Stimulated activated CD4-positive, alpha-beta T cell treated with anti-CD3 and anti-CD28 coated beads, Interleukin-2, amount 100 ng/mL, for 48 hours (primary cell): Measurements from ENCODE around the gene RTN4R.

Experiments
- DNase-seq, 2 donors: peaks; one replicate each; pipeline ENCODE4 v3.0.0-alpha.2; 2020

The RTN4R gene

DNA sequence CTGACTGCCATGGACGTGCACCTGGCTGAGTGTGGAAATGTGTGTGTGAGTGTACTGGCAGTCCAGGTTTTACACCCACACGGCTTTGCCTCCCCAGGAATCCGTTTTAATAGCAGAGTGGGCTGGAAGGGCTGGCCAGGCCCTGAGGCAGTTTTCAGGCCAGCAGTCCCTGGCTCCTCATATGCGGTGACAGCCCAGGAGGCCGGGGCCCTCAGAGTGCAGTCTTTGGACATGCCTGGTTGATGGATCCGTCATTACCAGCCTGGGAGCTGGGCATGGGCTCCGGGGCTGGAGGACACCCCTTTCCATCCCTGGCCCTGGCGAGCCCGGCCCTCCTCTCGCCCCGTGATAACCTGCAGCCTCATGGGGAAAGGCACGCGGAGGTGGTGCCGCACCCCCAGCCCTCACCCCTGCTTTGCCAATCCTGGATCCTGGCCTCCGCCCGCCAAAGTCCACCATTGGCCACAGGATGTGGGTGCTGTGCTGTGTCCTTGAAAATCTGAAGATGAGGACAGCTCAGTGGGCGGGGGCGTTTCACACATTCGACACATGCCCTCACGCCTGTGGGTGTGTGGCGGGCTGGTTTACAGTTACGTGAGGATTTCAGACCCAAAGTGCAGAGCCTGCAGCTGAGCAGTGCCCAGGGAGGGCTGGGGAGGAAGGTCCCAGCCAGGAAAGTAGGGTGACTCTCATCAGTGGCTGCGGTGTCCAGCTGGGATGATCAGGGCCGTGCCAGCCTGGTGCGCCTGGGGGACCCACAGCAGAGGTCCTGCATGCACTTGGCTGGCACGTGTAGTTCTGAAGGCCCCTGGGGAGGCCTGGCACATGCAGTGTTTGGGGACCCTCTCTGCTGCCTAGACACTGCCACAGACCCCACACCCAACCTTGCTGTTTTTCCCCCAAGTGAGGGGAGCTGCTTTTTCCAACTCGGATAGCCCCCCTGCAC is 55.1 kb downstream of the RTN4R start:
- no peak for DNase-seq

DNA sequence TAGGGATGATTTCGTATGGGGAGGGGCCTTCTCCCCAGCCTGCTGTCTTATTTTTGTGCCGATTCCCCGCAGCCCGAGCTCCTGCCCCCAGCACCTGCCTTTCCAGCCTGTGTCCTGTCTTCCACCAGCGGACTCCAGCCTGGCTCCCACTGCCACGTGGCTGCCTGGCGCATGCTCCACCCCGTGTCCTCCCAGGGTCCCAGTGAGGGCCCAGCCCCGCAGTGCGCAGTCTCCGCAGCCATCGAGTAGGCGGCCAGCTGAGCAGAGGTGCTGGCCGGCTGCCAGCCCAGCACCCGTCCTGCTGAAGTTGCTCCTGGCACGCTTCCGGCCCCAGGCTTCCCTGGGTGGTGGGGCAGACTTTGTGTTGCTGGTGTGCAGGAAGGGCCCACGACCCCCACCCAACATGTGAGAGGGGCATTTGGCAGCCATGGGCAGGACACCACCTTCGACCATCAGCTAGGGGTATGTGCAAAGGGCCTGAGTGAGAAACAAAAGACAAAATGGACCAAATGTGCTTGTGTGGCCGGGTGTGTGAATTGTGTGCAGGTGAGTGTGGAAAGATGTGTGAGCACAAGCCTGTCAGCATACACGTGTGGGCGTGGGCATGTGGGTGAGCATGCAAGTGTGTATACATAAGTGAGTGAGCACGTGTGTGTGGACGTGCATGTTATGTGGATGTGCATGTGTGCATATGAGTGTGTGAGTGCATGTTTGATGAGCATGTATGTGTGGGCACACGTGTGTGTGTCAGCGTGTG is 55.9 kb downstream of the RTN4R start:
- no peak for DNase-seq

- no peak for DNase-seq
Measured at GRCh38 chr22:20211409-20211996, 56.6 kb downstream of the RTN4R start.

GRCh38 chr22:20210473-20211059 is 57.6 kb downstream of the RTN4R start:
- no peak for DNase-seq

- no peak for DNase-seq
Measured at GRCh38 chr22:20209761-20210250, 58.3 kb downstream of the RTN4R start.

- no peak for DNase-seq
Measured at GRCh38 chr22:20208713-20209310, 59.3 kb downstream of the RTN4R start.

DNA sequence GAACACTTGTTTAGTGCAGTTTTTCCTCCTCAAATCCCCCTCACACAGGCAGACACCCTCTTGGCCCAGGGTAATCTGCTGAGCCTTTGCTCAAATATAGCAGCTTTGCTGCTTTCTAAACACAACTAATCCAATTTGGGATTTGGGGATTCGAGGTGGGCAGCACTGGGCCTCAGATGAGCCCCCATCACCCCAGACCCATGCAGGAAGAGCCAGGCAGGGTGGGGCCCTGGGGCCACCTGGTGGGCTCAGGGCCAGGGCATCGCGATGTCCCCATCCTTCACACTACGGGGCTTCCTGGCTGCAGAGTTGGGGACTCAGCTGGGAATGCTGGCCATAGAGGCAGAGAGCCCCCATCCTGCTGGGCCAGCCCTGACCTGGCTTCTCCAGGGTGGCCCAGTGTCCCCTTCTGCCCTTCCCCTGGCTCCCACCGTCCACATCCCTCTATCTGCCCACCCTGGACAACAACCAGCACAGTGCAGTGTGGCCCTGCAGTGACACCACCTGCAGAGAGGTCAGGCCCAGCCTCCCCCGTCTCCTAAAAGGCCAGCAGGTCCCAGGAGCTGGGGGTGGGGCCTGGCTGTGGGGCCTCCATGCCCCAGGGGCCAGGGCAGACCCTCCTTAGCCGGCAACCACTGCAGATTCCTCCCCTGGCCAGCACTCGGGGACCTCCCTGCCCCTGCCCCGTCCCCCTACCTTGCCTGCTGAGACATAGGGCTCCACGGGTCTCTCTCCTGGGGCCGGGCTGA is 60.7 kb downstream of the RTN4R start:
- no peak for DNase-seq

- DNase-seq: no peak
Measured at GRCh38 chr22:20206709-20207215, 61.4 kb downstream of the RTN4R start.

DNA sequence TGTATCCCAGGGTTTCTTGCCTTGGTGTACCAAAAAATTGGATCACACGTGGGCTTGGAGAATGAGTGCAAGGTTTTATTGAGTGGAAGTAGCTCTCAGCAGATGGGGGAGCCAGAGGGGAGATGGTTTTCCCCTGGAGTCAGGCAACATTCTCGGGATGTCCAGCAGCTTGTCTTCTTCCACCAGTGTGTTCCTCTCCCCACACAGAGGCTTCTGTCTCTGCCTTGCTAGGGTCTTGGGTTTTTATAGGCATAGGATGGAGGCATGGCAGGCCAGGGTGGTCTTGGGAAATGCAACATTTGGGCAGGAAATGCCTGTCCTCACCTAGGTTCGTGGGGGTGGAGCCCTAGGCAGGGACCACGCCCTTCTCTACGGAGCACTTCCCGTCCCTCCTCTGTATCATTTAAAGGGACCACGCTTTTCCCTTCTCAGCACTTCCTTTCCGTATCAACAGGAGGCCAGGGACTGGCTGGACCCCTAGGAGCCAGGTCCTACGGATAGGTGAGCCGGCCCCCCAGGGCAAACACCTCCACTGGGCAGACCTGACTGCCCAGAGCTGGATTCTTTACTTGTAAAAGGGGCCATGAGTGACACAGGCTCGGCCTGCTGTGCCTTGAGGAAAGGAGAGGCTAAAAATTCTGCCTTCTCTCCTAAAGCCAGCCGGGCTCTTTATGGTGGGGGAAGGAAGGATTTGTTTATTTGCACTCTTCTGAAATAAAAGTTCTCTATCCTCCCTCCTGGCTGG is 62.0 kb downstream of the RTN4R start:
- peak; percentile 52 to 53 for DNase-seq

DNA sequence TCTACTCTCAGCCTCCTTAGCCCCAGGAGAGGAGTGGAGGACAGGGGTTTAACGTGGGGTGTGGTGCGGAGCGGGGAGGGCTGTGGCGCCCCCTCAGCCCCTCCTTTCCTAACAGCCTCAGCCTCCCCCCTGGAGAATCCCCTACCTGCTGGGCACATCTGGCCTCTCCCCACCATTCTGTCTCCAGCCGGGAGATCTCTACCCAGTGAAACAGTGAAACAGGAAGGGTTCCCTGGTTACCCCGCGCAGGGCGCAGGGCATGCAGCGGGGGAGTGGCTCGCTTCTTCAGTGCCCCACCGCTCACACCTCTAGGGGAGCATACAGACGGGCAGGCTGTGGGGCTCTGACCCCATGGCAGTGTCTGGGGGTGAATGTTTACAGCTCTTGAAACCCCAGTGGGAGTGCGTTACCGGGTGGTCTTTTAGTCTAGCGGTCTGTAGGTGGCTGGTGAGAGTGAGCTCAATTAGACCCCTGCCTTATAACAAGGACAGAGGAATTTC is 62.6 kb downstream of the RTN4R start:
- no peak for DNase-seq

GRCh38 chr22:20204806-20205205 is 63.3 kb downstream of the RTN4R start:
- no peak for DNase-seq

DNA sequence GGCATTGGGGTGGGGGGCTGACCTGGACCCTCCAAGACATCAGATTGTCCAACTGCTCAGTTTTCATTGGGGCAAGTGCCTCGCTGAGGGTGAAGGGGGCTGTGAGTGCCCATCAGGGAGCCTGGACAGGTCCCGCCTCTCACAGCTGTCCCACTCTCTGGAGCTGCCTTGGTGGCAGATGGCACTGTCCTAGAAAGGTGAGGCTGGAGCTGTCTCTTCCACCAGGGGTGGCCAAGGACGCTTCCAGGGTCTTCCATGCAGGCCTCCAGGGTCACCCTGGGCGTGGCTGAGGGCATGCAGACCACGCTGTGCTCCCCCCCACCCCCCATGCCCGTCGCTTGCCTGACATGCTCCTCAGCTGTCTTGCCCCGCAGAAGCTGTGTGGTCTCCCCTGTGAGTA is 63.8 kb downstream of the RTN4R start:
- no peak for DNase-seq

DNA sequence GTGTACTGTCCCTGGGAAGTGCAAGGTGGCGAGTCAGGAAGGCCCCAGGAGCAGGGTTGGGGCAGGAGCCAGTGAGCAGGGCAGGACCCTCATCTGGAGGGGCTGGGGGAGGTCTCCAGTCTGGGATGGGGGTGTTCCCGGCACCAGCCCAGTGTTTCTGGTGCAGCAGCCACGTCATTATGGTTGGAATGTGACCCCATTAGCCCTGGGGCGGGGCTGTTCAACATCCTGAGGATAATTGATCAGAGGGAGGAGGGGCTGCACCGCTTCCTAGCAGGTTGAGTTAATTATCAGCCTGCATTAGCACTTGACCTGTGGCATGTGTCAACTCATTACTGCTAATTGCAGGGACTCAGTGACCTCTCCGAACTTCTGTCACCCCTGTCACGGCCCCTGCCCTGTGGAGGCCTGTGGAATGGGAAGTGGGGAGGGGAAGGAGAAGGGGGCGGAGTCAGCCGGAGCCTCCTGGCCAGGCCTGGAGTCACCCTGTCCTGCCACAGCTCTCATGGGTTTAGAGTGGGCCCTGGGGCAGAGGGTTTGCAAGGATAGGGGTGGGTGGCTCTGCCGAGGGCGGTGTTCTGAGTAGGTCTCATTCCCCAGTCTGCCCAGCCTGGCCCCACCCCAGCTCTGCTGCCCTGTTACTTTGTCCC is 64.4 kb downstream of the RTN4R start:
- no peak for DNase-seq

DNA sequence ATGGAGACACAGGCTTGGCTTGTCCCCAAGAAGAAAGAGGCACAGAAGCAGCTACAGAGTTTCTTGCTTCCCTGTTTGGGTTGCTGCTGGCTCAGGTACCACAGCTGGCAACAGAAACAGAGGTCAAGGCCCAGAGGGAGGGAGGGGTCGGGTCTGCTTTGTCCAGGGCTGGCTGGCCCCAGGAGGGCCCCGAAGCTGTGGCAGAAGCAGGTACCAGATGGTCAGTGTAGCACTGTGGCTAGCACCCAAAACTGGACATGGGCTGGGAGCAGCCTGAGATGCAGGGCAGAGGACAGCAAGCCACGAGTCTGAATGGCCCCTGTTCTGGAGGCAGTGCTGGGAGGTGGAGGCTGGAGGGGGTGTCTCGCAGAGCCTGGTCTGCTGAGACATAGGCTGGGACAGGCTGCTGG is 65.0 kb downstream of the RTN4R start:
- DNase-seq: no peak

GRCh38 chr22:20201837-20202392 is 66.2 kb downstream of the RTN4R start:
- DNase-seq: no peak

GRCh38 chr22:20199906-20200305 is 68.2 kb downstream of the RTN4R start:
- DNase-seq: no peak

DNA sequence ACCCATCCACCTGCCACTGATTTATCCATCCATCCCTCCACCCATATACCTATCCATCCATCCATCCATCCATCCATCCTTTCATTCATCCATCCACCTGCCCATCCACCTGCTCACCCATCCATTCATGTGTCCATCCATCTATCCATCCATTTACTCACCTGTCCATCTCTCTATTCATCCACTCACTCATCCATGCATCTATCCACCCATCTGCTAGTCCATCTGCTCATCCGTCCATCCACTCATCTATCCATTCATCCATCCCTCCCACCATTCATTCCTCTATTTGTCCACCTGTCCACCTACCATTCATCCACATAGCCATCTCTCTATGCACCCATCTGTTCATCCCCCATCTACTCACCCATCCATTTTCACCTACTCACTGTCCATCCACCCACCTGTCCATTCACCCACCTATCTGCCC is 68.7 kb downstream of the RTN4R start:
- DNase-seq: no peak

DNA sequence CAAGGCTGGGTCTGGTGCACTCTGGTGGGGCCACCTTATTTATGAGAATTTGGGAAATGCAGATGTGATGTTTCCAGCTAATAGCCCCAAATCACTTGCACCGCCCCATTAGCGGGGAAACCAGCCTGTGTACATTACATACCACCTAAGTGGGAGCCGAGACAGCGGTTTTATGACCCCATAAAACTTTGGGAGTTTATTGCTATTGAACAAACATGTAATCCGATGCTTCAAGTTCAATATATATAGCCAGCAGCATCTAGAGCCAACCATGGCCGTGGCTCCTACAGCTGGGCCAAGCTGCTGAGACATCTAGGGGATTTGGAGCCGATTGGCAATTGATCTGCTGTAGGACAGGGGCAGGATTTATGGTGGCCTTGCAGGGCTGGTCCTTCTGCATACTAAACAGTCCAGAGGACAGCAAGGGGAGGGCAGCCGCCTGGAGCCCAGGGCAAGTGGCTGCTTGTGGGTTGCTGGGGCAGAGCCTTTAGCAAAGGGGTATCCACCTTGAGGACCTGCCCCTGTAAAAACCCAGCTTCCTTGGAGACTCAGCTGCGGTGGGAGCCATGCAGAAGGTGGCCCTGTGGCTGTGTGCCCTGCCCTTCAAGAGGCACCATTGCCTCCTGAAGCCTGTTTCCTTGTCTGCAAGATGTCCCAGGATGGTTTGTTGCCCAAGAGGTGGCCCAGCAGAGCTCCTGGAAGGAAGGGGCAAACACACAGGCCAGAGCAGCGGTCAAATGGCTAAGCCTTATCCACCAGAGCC is 69.4 kb downstream of the RTN4R start:
- no peak for DNase-seq
